ENCODE data around the gene SEC11C.

The SEC11C gene

DNA sequence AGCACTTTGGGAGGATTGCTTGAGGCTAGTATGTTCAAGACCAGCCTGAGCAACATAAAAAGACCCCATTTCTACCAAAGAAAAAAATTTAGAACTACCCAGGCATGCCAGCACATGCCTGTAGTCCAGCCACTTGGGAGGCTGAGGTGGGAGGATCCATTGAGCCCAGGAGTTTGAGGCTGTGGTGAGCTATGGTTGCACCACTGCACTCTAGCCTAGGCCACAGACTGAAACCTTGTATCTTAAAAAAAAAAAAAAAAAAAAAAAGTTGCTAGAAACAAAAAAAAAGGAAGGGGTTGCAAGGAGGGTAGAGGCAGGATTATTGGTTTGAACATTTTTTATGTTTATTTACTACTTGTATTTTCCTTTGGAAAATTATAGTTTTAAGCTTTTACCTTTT is 4.8 kb downstream of the SEC11C start:
- TF ChIP-seq, protein P1, sequence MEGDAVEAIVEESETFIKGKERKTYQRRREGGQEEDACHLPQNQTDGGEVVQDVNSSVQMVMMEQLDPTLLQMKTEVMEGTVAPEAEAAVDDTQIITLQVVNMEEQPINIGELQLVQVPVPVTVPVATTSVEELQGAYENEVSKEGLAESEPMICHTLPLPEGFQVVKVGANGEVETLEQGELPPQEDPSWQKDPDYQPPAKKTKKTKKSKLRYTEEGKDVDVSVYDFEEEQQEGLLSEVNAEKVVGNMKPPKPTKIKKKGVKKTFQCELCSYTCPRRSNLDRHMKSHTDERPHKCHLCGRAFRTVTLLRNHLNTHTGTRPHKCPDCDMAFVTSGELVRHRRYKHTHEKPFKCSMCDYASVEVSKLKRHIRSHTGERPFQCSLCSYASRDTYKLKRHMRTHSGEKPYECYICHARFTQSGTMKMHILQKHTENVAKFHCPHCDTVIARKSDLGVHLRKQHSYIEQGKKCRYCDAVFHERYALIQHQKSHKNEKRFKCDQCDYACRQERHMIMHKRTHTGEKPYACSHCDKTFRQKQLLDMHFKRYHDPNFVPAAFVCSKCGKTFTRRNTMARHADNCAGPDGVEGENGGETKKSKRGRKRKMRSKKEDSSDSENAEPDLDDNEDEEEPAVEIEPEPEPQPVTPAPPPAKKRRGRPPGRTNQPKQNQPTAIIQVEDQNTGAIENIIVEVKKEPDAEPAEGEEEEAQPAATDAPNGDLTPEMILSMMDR (IDR thresholded peaks at IDR 0.05; ENCODE audit: low read depth, low read length, missing control alignments): no peak
- H3K4me3 ChIP-seq (replicated peaks; ENCODE audit: low read depth, low read length): no peak overlapping the region
- DNase-seq (ENCODE audit: extremely low read depth, low read depth): no peak

DNA sequence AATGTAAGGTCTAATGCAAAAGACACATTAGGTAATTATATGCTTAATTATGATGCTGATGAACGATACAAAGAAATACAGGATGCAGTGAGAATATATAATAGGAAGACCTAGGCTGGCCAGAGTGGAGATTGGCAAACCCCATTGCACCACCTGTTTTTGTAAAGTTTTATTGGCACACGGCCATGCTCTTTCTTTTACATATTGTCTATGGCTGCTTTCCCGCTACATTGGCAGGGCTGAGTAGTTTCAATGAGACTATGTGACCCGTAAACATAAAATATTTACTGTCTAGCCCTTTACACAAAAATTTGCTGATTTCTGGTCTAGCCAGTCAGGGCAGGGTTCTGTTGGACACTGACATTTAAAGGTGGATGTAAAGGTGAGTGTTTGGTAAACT is 5.4 kb downstream of the SEC11C start:
- TF ChIP-seq, protein P1 (IDR thresholded peaks at IDR 0.05; ENCODE audit: low read depth, low read length, missing control alignments): no peak
- DNase-seq (ENCODE audit: extremely low read depth, low read depth): no peak
- no peak overlapping the region for H3K4me3 ChIP-seq (replicated peaks; ENCODE audit: low read depth, low read length)

DNA sequence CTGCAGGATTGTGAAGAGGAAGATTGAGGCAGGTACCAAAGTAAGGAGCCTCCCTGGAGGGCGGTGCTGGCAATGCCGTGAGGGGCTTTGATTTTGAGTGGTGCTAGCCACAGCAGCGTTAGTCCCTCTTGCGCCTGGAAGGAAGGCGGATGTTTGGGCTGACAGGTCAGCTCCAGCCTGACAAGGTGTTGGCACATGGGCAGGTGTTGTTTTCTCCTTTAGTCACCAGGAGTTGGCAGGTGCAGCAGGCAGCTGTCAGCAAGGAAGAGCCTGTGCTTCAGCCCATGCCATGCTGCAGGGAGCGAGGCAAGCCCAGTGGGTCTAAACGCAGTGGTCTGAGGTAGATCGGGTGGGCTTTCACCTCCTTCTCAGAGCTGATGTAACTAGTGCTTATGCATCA is 8.5 kb downstream of the SEC11C start:
- H3K4me3 ChIP-seq (replicated peaks; ENCODE audit: low read depth, low read length): no peak overlapping the region
- TF ChIP-seq, protein P1 (IDR thresholded peaks at IDR 0.05; ENCODE audit: low read depth, low read length, missing control alignments): no peak
- DNase-seq (ENCODE audit: extremely low read depth, low read depth): no peak

DNA sequence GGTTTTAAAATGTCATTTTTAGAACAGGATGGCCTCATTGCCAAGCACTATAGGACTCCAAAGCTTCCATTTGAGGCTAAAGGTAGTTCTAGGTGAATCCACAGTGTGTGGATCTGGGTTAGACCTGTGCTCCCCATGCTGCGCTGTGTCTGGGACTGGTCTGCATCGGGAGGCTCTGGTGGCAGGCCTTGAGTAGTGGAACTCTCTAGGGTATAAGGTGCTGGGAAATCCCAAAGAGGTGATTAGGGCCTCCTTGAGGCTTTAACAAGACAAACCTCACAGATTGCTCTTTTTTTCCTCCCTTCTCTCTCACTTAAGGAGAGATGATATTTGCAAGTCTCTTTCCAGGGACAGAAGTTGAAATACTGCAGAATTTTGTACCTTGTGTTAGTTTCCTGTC is 9.3 kb downstream of the SEC11C start:
- TF ChIP-seq, protein P1 (IDR thresholded peaks at IDR 0.05; ENCODE audit: low read depth, low read length, missing control alignments): no peak
- DNase-seq (ENCODE audit: extremely low read depth, low read depth): no peak
- H3K4me3 ChIP-seq (replicated peaks; ENCODE audit: low read depth, low read length): no peak overlapping the region

DNA sequence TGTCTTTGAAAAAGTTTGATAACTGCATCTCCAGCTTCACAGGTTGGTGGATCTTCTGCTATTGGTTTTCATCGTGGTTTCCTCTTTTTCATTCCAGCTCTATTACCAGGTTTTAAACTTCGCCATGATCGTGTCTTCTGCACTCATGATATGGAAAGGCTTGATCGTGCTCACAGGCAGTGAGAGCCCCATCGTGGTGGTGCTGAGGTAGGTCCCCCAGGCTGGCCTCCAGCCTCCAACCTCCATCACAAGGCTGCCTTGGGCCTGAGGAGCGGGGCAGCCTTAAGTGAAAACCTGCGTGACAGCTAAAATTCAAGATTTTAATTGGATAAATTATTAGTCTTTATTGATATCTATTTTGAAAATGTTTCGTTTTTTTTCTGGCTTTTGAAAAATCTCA is 9.7 kb downstream of the SEC11C start:
- DNase-seq (ENCODE audit: extremely low read depth, low read depth): no peak
- TF ChIP-seq, protein P1 (IDR thresholded peaks at IDR 0.05; ENCODE audit: low read depth, low read length, missing control alignments): no peak

DNA sequence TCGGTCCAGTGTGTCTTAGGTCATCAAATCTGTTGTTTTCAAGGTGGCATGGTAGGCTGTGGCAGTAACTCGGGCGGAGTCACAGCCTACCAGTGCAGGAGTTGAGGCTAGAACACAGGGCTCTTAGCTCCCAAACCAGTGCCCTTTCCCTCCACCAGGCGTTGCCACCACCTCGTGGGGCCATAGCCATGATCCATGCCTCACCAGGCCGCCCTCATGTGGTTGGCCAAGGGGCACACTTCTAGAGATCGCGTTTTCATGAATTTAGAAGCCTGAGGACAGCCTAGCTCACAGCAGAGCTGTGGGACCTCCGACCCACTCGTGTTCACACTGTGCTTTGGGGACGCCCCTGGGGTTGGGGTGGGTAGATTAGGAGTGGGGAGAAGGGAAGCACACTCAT is 10.6 kb downstream of the SEC11C start:
- no peak for DNase-seq (ENCODE audit: extremely low read depth, low read depth)
- H3K4me3 ChIP-seq (replicated peaks; ENCODE audit: low read depth, low read length): no peak overlapping the region
- TF ChIP-seq, protein P1 (IDR thresholded peaks at IDR 0.05; ENCODE audit: low read depth, low read length, missing control alignments): no peak

More for the DNA sequence above, 9.7 kb downstream of the SEC11C start:
- H3K4me3 ChIP-seq (replicated peaks; ENCODE audit: low read depth, low read length): no peak overlapping the region

DNA sequence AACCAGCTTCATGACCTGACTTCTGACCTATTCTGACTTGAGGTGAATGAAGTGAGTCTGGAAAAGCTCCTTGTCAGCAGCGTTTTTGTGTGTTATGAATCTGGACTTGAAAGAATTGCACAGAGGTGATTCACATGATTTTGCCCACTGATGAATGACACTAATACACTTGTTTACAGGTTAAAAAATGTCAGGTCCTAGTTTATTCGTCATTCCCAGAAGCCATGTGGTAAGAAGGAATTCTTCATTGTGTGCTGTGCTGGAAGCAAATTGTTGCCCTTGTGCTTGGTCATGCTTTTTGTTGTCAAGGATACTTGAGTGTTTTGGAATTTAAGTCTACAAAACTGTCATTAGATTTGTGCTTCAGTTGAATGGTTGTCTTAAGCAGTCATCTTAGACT is 15.5 kb downstream of the SEC11C start:
- no peak overlapping the region for H3K4me3 ChIP-seq (replicated peaks; ENCODE audit: low read depth, low read length)
- DNase-seq (ENCODE audit: extremely low read depth, low read depth): peak; percentile 22
- TF ChIP-seq, protein P1 (IDR thresholded peaks at IDR 0.05; ENCODE audit: low read depth, low read length, missing control alignments): no peak
